ENCODE measurements around the gene ATXN2.

The ATXN2 gene

GRCh38 chr12:111440631-111441030 lies 158.5 kb downstream of the ATXN2 start:
- H3K9ac ChIP-seq (ENCODE audit: low read length): no peak overlapping the region
- no peak overlapping the region for H3K4me3 ChIP-seq (ENCODE audit: low read length)
- no peaks in the 10 kb centered on the region for H3K27me3 ChIP-seq (replicated peaks; ENCODE audit: insufficient read depth, low read length)
- H3K9me2 ChIP-seq (replicated peaks; ENCODE audit: insufficient read depth, low read length): no peaks in the 10 kb centered on the region
- H2AFZ ChIP-seq (ENCODE audit: low read length): no peak overlapping the region
- no peaks in the 10 kb centered on the region for H3K36me3 ChIP-seq (replicated peaks; ENCODE audit: insufficient read depth, low read length)
- no peaks in the 10 kb centered on the region for H3K9me3 ChIP-seq (replicated peaks; ENCODE audit: insufficient read depth, low read length)
- H3K79me2 ChIP-seq (ENCODE audit: low read length): peaks cover 37% of the 10 kb centered on the region
- H3F3A ChIP-seq (ENCODE audit: insufficient read depth, low read length): peaks cover 14% of the 10 kb centered on the region
- TF ChIP-seq EZH2 (optimal IDR thresholded peaks at IDR 0.05; ENCODE audit: low read depth, low read length) (no peak), EZH2phosphoT487 (IDR thresholded peaks at IDR 0.05; ENCODE audit: low read length) (no peak)
- TF ChIP-seq, protein P1, sequence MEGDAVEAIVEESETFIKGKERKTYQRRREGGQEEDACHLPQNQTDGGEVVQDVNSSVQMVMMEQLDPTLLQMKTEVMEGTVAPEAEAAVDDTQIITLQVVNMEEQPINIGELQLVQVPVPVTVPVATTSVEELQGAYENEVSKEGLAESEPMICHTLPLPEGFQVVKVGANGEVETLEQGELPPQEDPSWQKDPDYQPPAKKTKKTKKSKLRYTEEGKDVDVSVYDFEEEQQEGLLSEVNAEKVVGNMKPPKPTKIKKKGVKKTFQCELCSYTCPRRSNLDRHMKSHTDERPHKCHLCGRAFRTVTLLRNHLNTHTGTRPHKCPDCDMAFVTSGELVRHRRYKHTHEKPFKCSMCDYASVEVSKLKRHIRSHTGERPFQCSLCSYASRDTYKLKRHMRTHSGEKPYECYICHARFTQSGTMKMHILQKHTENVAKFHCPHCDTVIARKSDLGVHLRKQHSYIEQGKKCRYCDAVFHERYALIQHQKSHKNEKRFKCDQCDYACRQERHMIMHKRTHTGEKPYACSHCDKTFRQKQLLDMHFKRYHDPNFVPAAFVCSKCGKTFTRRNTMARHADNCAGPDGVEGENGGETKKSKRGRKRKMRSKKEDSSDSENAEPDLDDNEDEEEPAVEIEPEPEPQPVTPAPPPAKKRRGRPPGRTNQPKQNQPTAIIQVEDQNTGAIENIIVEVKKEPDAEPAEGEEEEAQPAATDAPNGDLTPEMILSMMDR (IDR thresholded peaks at IDR 0.05; ENCODE audit: low read length): no peak
- H3K4me1 ChIP-seq (ENCODE audit: low read length): peaks cover 34% of the 10 kb centered on the region
- no peaks in the 10 kb centered on the region for H4K20me1 ChIP-seq (ENCODE audit: insufficient read depth, low read length)
- DNase-seq: no peak
- no peak overlapping the region for H3K27ac ChIP-seq (ENCODE audit: low read length)
- no peak overlapping the region for H3K4me2 ChIP-seq (ENCODE audit: low read depth, low read length)

- peaks cover 9% of the 10 kb centered on the region for H3F3A ChIP-seq (ENCODE audit: insufficient read depth, low read length)
- no peak overlapping the region for H3K4me2 ChIP-seq (ENCODE audit: low read depth, low read length)
- H3K36me3 ChIP-seq (replicated peaks; ENCODE audit: insufficient read depth, low read length): no peaks in the 10 kb centered on the region
- H3K9me3 ChIP-seq (replicated peaks; ENCODE audit: insufficient read depth, low read length): no peaks in the 10 kb centered on the region
- no peak overlapping the region for H3K9ac ChIP-seq (ENCODE audit: low read length)
- H2AFZ ChIP-seq (ENCODE audit: low read length): no peak overlapping the region
- H4K20me1 ChIP-seq (ENCODE audit: insufficient read depth, low read length): no peaks in the 10 kb centered on the region
- no peak overlapping the region for H3K27ac ChIP-seq (ENCODE audit: low read length)
- peaks cover 42% of the 10 kb centered on the region for H3K79me2 ChIP-seq (ENCODE audit: low read length)
- DNase-seq: no peak
- H3K9me2 ChIP-seq (replicated peaks; ENCODE audit: insufficient read depth, low read length): no peaks in the 10 kb centered on the region
- peaks cover 32% of the 10 kb centered on the region for H3K4me1 ChIP-seq (ENCODE audit: low read length)
- no peak overlapping the region for H3K4me3 ChIP-seq (ENCODE audit: low read length)
- H3K27me3 ChIP-seq (replicated peaks; ENCODE audit: insufficient read depth, low read length): no peaks in the 10 kb centered on the region
- TF ChIP-seq, protein P1 (IDR thresholded peaks at IDR 0.05; ENCODE audit: low read length): no peak
- TF ChIP-seq EZH2phosphoT487 (IDR thresholded peaks at IDR 0.05; ENCODE audit: low read length): no peak
- no peak for TF ChIP-seq EZH2 (optimal IDR thresholded peaks at IDR 0.05; ENCODE audit: low read depth, low read length)
These were observed 159.0 kb downstream of the ATXN2 start for GRCh38 chr12:111440152-111440551.

- DNase-seq: no peak
- no peak overlapping the region for H2AFZ ChIP-seq (ENCODE audit: low read length)
- H3K4me2 ChIP-seq (ENCODE audit: low read depth, low read length): no peak overlapping the region
- no peak overlapping the region for H3K4me3 ChIP-seq (ENCODE audit: low read length)
- H3F3A ChIP-seq (ENCODE audit: insufficient read depth, low read length): peaks cover 10% of the 10 kb centered on the region
- peaks cover 33% of the 10 kb centered on the region for H3K4me1 ChIP-seq (ENCODE audit: low read length)
- H3K9me2 ChIP-seq (replicated peaks; ENCODE audit: insufficient read depth, low read length): no peaks in the 10 kb centered on the region
- no peak overlapping the region for H3K27ac ChIP-seq (ENCODE audit: low read length)
- no peaks in the 10 kb centered on the region for H4K20me1 ChIP-seq (ENCODE audit: insufficient read depth, low read length)
- H3K27me3 ChIP-seq (replicated peaks; ENCODE audit: insufficient read depth, low read length): no peaks in the 10 kb centered on the region
- H3K9ac ChIP-seq (ENCODE audit: low read length): no peak overlapping the region
- no peaks in the 10 kb centered on the region for H3K9me3 ChIP-seq (replicated peaks; ENCODE audit: insufficient read depth, low read length)
- TF ChIP-seq, protein P1 (IDR thresholded peaks at IDR 0.05; ENCODE audit: low read length): no peak
- TF ChIP-seq EZH2 (optimal IDR thresholded peaks at IDR 0.05; ENCODE audit: low read depth, low read length) (no peak), EZH2phosphoT487 (IDR thresholded peaks at IDR 0.05; ENCODE audit: low read length) (no peak)
- no peaks in the 10 kb centered on the region for H3K36me3 ChIP-seq (replicated peaks; ENCODE audit: insufficient read depth, low read length)
- peaks cover 43% of the 10 kb centered on the region for H3K79me2 ChIP-seq (ENCODE audit: low read length)
These were observed 159.4 kb downstream of the ATXN2 start for GRCh38 chr12:111439657-111440151.

Measured in MM.1S (cell line).